ENCODE measurements around the gene TSPOAP1.
A peak's percentile ranks its signal among the peaks of the same experiment; 100 is the strongest.

The TSPOAP1 gene

DNA sequence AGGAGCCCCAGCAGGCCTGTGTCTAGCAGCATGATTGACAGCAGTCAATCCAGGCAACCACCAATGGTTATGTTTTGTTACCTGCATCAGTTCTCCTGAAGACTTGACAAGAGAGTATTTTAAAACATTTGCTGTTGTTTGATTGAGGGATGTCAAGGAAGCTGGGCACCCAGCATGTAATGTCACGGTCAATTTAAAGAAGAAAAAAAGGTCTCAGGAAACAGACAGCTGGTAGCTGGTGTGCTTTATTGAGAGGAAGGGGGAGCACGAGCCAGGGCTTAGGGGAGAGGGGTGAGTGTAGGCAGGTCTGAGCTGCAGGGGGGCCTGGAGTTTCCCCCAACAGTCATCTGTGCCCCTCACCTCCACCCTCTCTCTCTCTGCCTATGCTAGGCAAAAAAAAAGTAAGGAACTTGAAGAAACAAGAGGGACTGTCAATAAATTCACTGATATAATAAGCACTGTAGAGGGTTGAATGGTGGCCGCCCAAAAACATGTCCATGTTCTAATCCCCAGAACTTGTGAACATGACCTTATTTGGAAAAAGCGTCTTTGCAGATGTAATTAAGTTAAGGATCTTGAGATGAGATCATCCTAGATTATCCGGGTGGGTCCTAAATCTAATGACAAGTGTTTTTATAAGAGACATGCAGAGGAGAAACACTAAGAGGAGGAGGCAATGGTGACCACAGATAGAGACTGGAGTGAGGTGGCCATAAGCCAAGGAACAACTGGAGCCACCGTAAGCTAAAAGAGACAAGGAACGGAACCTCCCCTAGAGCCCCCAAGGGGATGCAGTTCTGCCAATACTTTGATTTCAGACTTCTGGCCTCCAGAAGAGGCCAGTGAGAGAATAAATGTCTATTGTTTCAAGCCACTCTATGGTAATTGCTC lies 14.5 kb downstream of the TSPOAP1 start:
- DNase-seq (ENCODE audit: low read depth) = no peak
- H3K4me3 ChIP-seq (ENCODE audit: low read depth, low read length) = no peak overlapping the region
- TF ChIP-seq, protein P1, sequence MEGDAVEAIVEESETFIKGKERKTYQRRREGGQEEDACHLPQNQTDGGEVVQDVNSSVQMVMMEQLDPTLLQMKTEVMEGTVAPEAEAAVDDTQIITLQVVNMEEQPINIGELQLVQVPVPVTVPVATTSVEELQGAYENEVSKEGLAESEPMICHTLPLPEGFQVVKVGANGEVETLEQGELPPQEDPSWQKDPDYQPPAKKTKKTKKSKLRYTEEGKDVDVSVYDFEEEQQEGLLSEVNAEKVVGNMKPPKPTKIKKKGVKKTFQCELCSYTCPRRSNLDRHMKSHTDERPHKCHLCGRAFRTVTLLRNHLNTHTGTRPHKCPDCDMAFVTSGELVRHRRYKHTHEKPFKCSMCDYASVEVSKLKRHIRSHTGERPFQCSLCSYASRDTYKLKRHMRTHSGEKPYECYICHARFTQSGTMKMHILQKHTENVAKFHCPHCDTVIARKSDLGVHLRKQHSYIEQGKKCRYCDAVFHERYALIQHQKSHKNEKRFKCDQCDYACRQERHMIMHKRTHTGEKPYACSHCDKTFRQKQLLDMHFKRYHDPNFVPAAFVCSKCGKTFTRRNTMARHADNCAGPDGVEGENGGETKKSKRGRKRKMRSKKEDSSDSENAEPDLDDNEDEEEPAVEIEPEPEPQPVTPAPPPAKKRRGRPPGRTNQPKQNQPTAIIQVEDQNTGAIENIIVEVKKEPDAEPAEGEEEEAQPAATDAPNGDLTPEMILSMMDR (conservative IDR thresholded peaks at IDR 0.05; ENCODE audit: low read depth, low read length) = no peak

DNA sequence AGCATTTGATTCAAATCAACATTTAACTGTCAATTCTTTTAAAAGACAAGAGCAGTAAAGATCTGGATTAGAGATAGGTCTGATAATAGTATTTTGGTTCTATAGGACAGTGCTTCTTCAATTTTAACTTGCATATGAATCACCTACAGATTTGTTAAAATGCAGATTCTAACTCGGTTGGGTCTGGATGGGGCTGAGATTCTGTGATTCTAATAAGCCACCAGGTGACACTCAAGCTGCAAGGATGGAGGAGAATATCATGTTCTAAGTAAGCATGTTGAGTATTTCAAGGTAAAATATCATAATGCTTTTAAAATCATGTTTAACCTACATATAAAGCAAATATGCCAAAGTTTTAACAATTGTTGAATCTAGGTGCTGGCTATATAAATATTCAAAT lies 15.8 kb downstream of the TSPOAP1 start:
- TF ChIP-seq, protein P1 (conservative IDR thresholded peaks at IDR 0.05; ENCODE audit: low read depth, low read length) = peak; percentile 4
- no peak overlapping the region for H3K4me3 ChIP-seq (ENCODE audit: low read depth, low read length)
- no peak for DNase-seq (ENCODE audit: low read depth)

DNA sequence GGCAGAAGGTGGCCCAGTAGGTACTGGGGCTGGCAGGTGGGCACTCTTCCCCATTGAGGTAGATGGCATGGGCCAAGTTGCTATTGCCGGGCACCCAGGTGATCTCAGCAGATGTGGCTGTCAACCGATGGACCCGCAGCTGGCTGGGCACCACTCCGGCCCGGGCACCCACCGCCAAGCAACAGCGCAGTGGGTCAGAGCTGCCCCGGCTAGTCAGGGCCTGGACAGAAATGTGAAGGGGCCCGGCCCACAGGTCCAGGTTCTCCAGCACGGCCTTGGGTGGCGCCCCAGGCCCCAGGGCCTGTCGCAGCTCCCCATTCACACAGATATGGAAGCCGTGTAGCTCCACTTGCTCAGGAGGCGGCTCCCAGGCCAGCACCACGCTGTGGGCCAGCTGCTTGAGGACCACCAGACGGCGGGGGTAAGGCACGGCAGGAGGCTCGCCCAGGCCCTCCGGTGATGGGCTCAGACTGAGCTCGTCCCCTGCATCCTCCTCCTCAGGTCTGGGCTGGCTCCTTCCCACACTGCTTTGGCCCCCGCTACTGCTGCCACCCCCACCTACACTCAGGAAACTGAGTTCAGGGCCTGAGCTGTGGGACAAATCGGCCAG lies 16.5 kb downstream of the TSPOAP1 start:
- H3K4me3 ChIP-seq (ENCODE audit: low read depth, low read length) = no peak overlapping the region
- no peak for DNase-seq (ENCODE audit: low read depth)
- TF ChIP-seq, protein P1 (conservative IDR thresholded peaks at IDR 0.05; ENCODE audit: low read depth, low read length) = no peak

DNA sequence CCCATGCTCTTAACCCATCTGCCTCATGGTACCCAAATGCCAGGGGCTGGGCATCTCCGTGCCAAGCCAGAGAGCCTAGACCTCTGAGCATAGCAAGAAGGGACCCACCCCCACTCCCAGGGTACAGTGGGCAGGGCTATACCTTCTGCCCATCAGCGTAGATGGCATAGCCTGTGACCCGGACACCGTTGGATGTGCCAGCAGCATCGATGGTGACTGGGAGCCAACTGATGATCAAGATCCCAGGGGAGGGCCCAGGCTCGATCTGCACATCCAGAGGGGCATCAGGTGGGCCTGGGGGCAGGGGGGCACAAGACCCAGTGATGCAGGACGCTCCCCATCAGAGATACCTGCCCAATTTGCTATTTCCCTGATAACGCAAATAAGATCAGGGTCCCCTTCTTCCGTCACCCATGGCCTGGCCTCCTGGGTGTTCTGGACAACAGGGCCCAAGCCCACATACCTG lies 17.1 kb downstream of the TSPOAP1 start:
- DNase-seq (ENCODE audit: low read depth) = no peak
- TF ChIP-seq, protein P1 (conservative IDR thresholded peaks at IDR 0.05; ENCODE audit: low read depth, low read length) = no peak
- H3K4me3 ChIP-seq (ENCODE audit: low read depth, low read length) = no peak overlapping the region

DNA sequence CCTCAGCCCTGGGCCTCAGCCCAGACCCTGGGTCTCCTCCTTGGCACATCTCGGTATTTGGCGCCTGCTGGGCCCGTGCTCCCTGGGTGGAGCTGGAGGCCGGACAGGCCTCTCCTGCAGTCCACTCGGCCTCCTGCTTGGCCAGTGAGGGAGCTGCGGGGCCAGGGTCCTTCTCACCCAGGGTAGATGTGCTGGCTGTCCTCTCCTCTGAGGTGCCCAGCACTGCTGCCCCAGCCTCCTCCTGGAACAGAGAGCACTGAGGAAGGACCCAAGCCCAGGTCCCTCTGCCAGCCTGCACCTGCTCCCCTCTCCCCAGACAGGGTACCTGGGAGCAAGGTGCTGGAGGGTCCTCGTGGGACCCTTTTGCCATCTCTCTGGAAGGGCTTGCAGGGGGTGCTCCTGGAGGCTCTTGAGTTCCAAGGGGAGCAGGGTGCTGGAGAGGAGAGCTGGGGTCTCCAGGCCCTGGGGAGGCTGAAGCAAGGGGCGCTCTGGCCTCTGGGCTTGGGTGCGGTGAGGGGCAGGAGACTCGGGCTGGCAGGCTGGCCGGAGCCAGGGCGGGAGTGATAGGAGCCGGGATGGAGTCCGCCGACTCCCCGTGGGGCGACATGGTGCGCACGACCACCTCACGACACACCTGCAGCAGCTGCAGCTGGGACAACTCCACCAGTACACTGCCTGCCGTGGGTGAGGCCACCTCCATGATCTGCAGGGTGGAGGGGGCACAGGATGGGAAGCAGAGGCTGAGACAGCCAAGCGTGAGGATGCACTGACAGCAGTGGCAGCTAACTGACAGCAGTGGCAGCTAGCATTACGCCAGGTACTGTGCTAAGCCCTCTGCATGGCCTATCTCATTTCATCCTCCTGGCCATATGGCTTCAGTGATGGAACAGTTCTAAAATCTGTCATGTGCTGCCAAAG lies 17.8 kb downstream of the TSPOAP1 start:
- no peak overlapping the region for H3K4me3 ChIP-seq (ENCODE audit: low read depth, low read length)
- TF ChIP-seq, protein P1 (conservative IDR thresholded peaks at IDR 0.05; ENCODE audit: low read depth, low read length) = no peak
- no peak for DNase-seq (ENCODE audit: low read depth)

DNA sequence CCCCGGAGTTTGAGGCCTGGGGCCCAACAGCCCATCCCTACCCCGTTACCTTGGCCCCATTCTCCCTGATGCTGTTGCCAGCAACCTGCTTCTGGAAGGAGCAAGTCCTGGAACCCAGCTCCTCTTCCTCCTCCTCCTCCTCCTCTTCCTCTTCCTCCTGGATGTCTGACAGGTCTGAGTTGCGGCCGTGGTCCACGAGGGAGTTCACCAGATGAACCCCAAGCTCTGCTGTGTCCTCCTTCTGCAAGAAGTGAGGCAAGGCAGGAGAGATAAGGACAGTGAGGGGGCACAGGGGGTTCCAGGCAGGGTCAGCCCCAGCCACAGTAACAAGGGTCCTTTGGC lies 18.7 kb downstream of the TSPOAP1 start:
- TF ChIP-seq, protein P1 (conservative IDR thresholded peaks at IDR 0.05; ENCODE audit: low read depth, low read length) = no peak
- no peak for DNase-seq (ENCODE audit: low read depth)
- H3K4me3 ChIP-seq (ENCODE audit: low read depth, low read length) = no peak overlapping the region
